DND-41 (cell line): ENCODE measurements around the gene DHRS7B.

Source experiments
- ATAC-seq: fragments of 200-7000 bp; cut with Tn5 transposase; 3 replicates; pipeline ENCODE4 v1.9.1; 2021; ENCODE audit warnings: low read depth; ENCODE audit not compliant: insufficient read depth
- DNase-seq: peaks from one replicate; pipeline ENCODE4 v3.0.0-alpha.2; 2020
- H2AFZ ChIP-seq: 2 replicates; pipeline ENCODE4 v1.6.0; 2012; ENCODE audit warnings: low read depth, low read length
- H3K27ac ChIP-seq: 2 replicates; pipeline ENCODE4 v1.5.1; 2012; ENCODE audit warnings: low read length, inconsistent platforms
- H3K27me3 ChIP-seq: fragments of 200-600 bp; sonication (generic); 2 replicates; pipeline ENCODE4 v1.6.0; 2012; ENCODE audit warnings: low read length, mild to moderate bottlenecking, inconsistent platforms; ENCODE audit not compliant: insufficient read depth, poor library complexity
- H3K36me3 ChIP-seq: 2 replicates; pipeline ENCODE4 v1.5.1; 2012; ENCODE audit warnings: low read length, inconsistent platforms; ENCODE audit not compliant: insufficient read depth
- H3K4me1 ChIP-seq: 2 replicates; pipeline ENCODE4 v1.5.1; 2012; ENCODE audit warnings: mild to moderate bottlenecking, low read length; ENCODE audit not compliant: insufficient read depth
- H3K4me2 ChIP-seq: 2 replicates; pipeline ENCODE4 v1.6.0; 2012; ENCODE audit warnings: mild to moderate bottlenecking, moderate library complexity, low read length, inconsistent platforms; ENCODE audit not compliant: insufficient read depth
- H3K4me3 ChIP-seq, 2 experiments: fragments of 200-600 bp in 1 of 2; shearing (Covaris generic) in 1 of 2; 2 replicates each; pipeline ENCODE4 v1.5.1; 2012 to 2016; ENCODE audit warnings: inconsistent platforms in 2 of 2, low read length in 2 of 2, mild to moderate bottlenecking in 2 of 2, low read depth in 1 of 2, moderate library complexity in 1 of 2
- H3K79me2 ChIP-seq: 2 replicates; pipeline ENCODE4 v1.6.0; 2012; ENCODE audit warnings: low read length, inconsistent platforms; ENCODE audit not compliant: insufficient read depth
- H3K9ac ChIP-seq: 2 replicates; pipeline ENCODE4 v1.6.0; 2012; ENCODE audit warnings: low read depth, mild to moderate bottlenecking, inconsistent platforms, low read length, moderate library complexity
- H3K9me3 ChIP-seq: 2 replicates; pipeline ENCODE4 v1.5.1; 2012; ENCODE audit warnings: low read length, moderate library complexity, mild to moderate bottlenecking, inconsistent platforms; ENCODE audit not compliant: insufficient read depth, severe bottlenecking
- H4K20me1 ChIP-seq: 2 replicates; pipeline ENCODE4 v1.6.0; 2012; ENCODE audit warnings: low read length; ENCODE audit not compliant: insufficient read depth
- CTCF ChIP-seq: IDR thresholded peaks from 2 replicates; pipeline ENCODE4 v1.5.1; 2012; ENCODE audit warnings: borderline replicate concordance, low read length, moderate library complexity, mild to moderate bottlenecking; ENCODE audit not compliant: poor library complexity, severe bottlenecking; ENCODE audit errors: extremely low read depth
- EZH2 ChIP-seq: IDR thresholded peaks from 3 replicates; pipeline ENCODE4 v1.6.1; 2012; ENCODE audit warnings: borderline replicate concordance, low read depth, mild to moderate bottlenecking, moderate library complexity, low read length, inconsistent platforms; ENCODE audit not compliant: severe bottlenecking

Gene DHRS7B

GRCh38 chr17:21089145-21089544 lies 37.6 kb upstream of the DHRS7B start:
- no peak overlapping the region for H3K9ac ChIP-seq
- no peaks in the 10 kb centered on the region for H3K27me3 ChIP-seq
- ATAC-seq (no peak), DNase-seq (no peak)
- no peak overlapping the region for H3K27ac ChIP-seq
- no peak overlapping the region for H3K4me3 ChIP-seq
- no peaks in the 10 kb centered on the region for H3K4me1 ChIP-seq
- no peak overlapping the region for H3K4me2 ChIP-seq
- no peaks in the 10 kb centered on the region for H4K20me1 ChIP-seq
- H3K9me3 ChIP-seq = no peaks in the 10 kb centered on the region
- H3K79me2 ChIP-seq = no peaks in the 10 kb centered on the region
- TF ChIP-seq CTCF = no peak
- no peak for TF ChIP-seq EZH2
- H2AFZ ChIP-seq = no peak overlapping the region
- no peaks in the 10 kb centered on the region for H3K36me3 ChIP-seq

DNA sequence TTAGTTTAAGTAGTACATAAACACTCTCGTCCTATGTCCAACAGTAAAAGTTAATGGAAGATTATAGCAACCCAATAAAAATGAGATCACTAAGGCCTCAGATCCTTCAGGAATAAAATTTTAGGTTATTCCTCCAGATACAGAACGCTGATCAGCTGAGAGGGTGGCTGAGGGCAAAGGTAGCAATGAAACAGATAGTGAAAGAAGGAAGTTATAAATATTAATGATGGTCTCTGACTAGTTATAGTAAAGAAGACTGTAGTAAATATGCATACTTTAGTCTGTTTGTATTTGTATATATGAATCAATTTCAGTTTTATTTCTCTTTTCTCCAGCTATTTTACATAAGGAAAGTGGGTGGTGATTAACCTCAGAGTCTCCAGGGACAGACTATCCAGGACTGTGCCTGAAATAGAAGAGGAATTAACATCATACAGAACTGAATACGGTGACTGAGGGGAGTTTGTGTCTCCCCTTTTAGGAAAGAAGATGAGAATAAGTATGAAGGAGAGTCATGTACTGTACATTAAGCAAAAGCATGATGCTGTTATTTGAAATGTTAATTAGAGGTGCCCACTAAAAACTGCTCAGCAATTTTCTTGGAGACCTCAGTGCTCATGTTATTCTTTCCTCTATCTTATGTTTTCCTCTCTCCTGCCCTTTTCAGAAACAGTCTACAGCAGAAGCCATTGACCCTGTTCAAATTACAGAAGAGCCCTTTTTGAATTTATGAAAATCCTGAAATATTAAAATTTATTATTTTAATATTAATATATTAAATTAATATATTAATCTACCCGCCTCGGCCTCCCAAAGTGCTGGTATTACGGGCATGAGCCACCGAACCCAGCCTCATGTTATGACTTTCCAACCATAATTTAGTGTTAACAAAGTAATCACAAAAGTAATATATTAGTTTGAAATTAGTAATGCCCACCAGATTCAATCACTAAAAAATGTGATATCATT lies 36.5 kb upstream of the DHRS7B start:
- H3K4me2 ChIP-seq = no peak overlapping the region

GRCh38 chr17:21090902-21091618 lies 35.7 kb upstream of the DHRS7B start:
- Histone ChIP-seq H3K9me3 (no peaks in the 10 kb centered on the region), H4K20me1 (no peaks in the 10 kb centered on the region), H3K27me3 (no peaks in the 10 kb centered on the region), H2AFZ (no peak overlapping the region), H3K4me2 (no peak overlapping the region), H3K27ac (no peak overlapping the region), H3K79me2 (no peaks in the 10 kb centered on the region), H3K9ac (no peak overlapping the region), H3K36me3 (no peaks in the 10 kb centered on the region), H3K4me1 (no peaks in the 10 kb centered on the region), H3K4me3 (no peak overlapping the region)
- no peak for TF ChIP-seq EZH2
- no peak for TF ChIP-seq CTCF
- no peak for DNase-seq
- ATAC-seq = no peak

More for the DNA sequence above, 36.5 kb upstream of the DHRS7B start:
- Histone ChIP-seq H3K9me3 (no peaks in the 10 kb centered on the region), H3K36me3 (no peaks in the 10 kb centered on the region), H3K9ac (no peak overlapping the region), H3K79me2 (no peaks in the 10 kb centered on the region), H3K4me3 (no peak overlapping the region), H2AFZ (no peak overlapping the region), H3K27ac (no peak overlapping the region), H4K20me1 (no peaks in the 10 kb centered on the region), H3K27me3 (no peaks in the 10 kb centered on the region), H3K4me1 (no peaks in the 10 kb centered on the region)
- DNase-seq = no peak
- ATAC-seq = no peak
- TF ChIP-seq CTCF (no peak), EZH2 (no peak)
